NB4 (cell line): ENCODE results near the gene CHST11.

ENCODE experiments used
- DNase-seq: peaks from one replicate; pipeline ENCODE4 v3.0.0; 2010; ENCODE audit warnings: low read depth
- H3K4me3 ChIP-seq: one replicate; pipeline ENCODE4 v1.5.1; 2011; ENCODE audit warnings: mild to moderate bottlenecking, low read depth, low read length, moderate library complexity
- CTCF ChIP-seq: IDR thresholded peaks from one replicate; pipeline ENCODE4 v1.5.1; 2012; ENCODE audit warnings: low read depth, low read length
- MAX ChIP-seq: IDR thresholded peaks from 2 replicates; pipeline ENCODE4 v1.6.1; 2011; ENCODE audit warnings: low read depth, low read length
- MYC ChIP-seq: IDR thresholded peaks from 2 replicates; pipeline ENCODE4 v1.6.1; 2011; ENCODE audit warnings: low read depth, low read length
- POLR2A ChIP-seq: IDR thresholded peaks from 2 replicates; pipeline ENCODE4 v1.6.1; 2011; ENCODE audit warnings: mild to moderate bottlenecking; ENCODE audit not compliant: insufficient read length; ENCODE audit errors: extremely low read depth

Gene CHST11

GRCh38 chr12:104488374-104488773, 31.6 kb downstream of the CHST11 start:
- DNase-seq: no peak
- no peak overlapping the region for H3K4me3 ChIP-seq
- no peak for TF ChIP-seq POLR2A
- no peak for TF ChIP-seq CTCF
- no peak for TF ChIP-seq MAX
- no peak for TF ChIP-seq MYC

GRCh38 chr12:104490186-104490585, 33.4 kb downstream of the CHST11 start:
- DNase-seq: peak; percentile 85
- no peak overlapping the region for H3K4me3 ChIP-seq
- TF ChIP-seq MAX (peak; percentile 71), CTCF (no peak), MYC (peak; percentile 74), POLR2A (no peak)

- no peak overlapping the region for H3K4me3 ChIP-seq
- DNase-seq: no peak
- TF ChIP-seq CTCF (no peak), POLR2A (no peak)
These were observed 34.1 kb downstream of the CHST11 start for GRCh38 chr12:104490850-104491249.

GRCh38 chr12:104493496-104493895, 36.7 kb downstream of the CHST11 start:
- TF ChIP-seq POLR2A: no peak
- TF ChIP-seq MYC: no peak
- no peak for TF ChIP-seq CTCF
- no peak for TF ChIP-seq MAX
- no peak for DNase-seq
- H3K4me3 ChIP-seq: no peak overlapping the region

GRCh38 chr12:104494137-104494792, 37.5 kb downstream of the CHST11 start:
- no peak for TF ChIP-seq POLR2A
- no peak for TF ChIP-seq MAX
- TF ChIP-seq CTCF: no peak
- peak; percentile 58 for DNase-seq
- H3K4me3 ChIP-seq: no peak overlapping the region

GRCh38 chr12:104494793-104495158, 38.0 kb downstream of the CHST11 start:
- no peak overlapping the region for H3K4me3 ChIP-seq
- TF ChIP-seq MYC: no peak
- no peak for TF ChIP-seq POLR2A
- TF ChIP-seq MAX: no peak
- no peak for TF ChIP-seq CTCF
- peak; percentile 79 for DNase-seq
